ENCODE measurements around the gene ZBTB22.

ZBTB22 gene

DNA sequence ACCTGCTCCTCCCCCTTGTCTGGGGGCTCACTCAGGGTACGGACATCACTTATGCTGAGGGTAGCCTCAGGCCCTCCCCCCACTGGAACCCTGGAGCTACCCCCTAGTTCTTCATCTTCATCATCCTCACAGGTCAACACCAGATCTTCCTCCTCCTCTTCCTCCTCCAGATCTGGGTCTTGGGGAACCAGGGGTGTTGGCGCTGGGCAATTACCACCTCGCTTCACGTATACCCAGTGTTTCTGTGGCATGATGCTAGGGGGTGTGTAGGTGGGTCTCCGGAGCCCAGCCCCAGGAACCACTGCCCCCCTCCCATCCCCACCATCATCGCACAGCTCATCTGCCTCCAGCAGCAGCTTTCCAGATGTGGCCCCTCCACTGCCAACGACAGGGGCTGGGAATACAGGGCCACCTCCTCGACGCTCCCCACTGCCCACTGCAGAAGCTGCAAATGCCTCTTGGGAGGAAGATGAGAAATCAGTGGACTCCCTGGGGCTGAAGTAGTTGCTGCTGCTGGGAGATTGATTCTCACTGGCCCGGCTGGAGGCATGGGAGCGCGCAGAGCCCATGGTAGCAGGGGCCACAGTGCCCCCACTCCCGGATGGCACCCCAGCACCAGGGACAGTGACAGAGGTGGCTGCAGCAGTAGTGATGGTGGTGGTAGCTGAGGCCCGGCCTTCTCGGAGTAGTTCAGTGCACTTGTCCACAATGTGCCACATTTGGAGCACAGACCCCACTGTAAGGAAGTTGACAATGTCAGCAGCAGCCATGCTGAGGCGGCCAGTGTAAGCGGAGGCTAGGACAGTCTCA lies 1.5 kb downstream of the ZBTB22 start:
- H2AFZ ChIP-seq (ENCODE audit: low read depth, low read length, severe bottlenecking): no peak overlapping the region
- no peak overlapping the region for H3K27ac ChIP-seq (ENCODE audit: low read depth, low read length)
- no peak overlapping the region for H3K9ac ChIP-seq (ENCODE audit: low read length)
- H4K20me1 ChIP-seq (ENCODE audit: low read depth, low read length): no peaks in the 10 kb centered on the region
- no peak overlapping the region for H3K4me2 ChIP-seq (ENCODE audit: low read depth, low read length, poor library complexity, severe bottlenecking)
- H3K4me3 ChIP-seq (ENCODE audit: insufficient read depth, low read length, poor library complexity, severe bottlenecking): no peak overlapping the region
- no peaks in the 10 kb centered on the region for H3K9me2 ChIP-seq (replicated peaks; ENCODE audit: insufficient read depth, low read length)
- peaks cover 21% of the 10 kb centered on the region for H3K36me3 ChIP-seq (ENCODE audit: low read length)
- peaks cover 38% of the 10 kb centered on the region for H3K79me2 ChIP-seq (ENCODE audit: insufficient read depth, low read length)
- H3K27me3 ChIP-seq (ENCODE audit: low read length): no peaks in the 10 kb centered on the region
- H3F3A ChIP-seq (ENCODE audit: insufficient read depth): peaks cover 69% of the 10 kb centered on the region
- TF ChIP-seq EZH2phosphoT487 (conservative IDR thresholded peaks at IDR 0.05; ENCODE audit: low read length): no peak
- TF ChIP-seq, protein P1, sequence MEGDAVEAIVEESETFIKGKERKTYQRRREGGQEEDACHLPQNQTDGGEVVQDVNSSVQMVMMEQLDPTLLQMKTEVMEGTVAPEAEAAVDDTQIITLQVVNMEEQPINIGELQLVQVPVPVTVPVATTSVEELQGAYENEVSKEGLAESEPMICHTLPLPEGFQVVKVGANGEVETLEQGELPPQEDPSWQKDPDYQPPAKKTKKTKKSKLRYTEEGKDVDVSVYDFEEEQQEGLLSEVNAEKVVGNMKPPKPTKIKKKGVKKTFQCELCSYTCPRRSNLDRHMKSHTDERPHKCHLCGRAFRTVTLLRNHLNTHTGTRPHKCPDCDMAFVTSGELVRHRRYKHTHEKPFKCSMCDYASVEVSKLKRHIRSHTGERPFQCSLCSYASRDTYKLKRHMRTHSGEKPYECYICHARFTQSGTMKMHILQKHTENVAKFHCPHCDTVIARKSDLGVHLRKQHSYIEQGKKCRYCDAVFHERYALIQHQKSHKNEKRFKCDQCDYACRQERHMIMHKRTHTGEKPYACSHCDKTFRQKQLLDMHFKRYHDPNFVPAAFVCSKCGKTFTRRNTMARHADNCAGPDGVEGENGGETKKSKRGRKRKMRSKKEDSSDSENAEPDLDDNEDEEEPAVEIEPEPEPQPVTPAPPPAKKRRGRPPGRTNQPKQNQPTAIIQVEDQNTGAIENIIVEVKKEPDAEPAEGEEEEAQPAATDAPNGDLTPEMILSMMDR (IDR thresholded peaks at IDR 0.05; ENCODE audit: insufficient read depth, low read length, poor library complexity, severe bottlenecking): no peak
- H3K9me3 ChIP-seq (ENCODE audit: insufficient read depth, low read length): no peaks in the 10 kb centered on the region

- H3K27ac ChIP-seq (ENCODE audit: low read depth, low read length): peak overlapping the region; percentile 94
- H3K9me3 ChIP-seq (ENCODE audit: insufficient read depth, low read length): no peaks in the 10 kb centered on the region
- peak overlapping the region; percentile 12 for H2AFZ ChIP-seq (ENCODE audit: low read depth, low read length, severe bottlenecking)
- no peaks in the 10 kb centered on the region for H3K27me3 ChIP-seq (ENCODE audit: low read length)
- H3K4me2 ChIP-seq (ENCODE audit: low read depth, low read length, poor library complexity, severe bottlenecking): peak overlapping the region; percentile 97
- no peaks in the 10 kb centered on the region for H4K20me1 ChIP-seq (ENCODE audit: low read depth, low read length)
- TF ChIP-seq EZH2phosphoT487 (conservative IDR thresholded peaks at IDR 0.05; ENCODE audit: low read length): no peak
- TF ChIP-seq, protein P1 (IDR thresholded peaks at IDR 0.05; ENCODE audit: insufficient read depth, low read length, poor library complexity, severe bottlenecking): no peak
- no peaks in the 10 kb centered on the region for H3K9me2 ChIP-seq (replicated peaks; ENCODE audit: insufficient read depth, low read length)
- peaks cover 66% of the 10 kb centered on the region for H3F3A ChIP-seq (ENCODE audit: insufficient read depth)
- peaks cover 36% of the 10 kb centered on the region for H3K79me2 ChIP-seq (ENCODE audit: insufficient read depth, low read length)
- H3K36me3 ChIP-seq (ENCODE audit: low read length): peaks cover 17% of the 10 kb centered on the region
- peak overlapping the region; percentile 89 for H3K9ac ChIP-seq (ENCODE audit: low read length)
- peak overlapping the region; percentile 95 for H3K4me3 ChIP-seq (ENCODE audit: insufficient read depth, low read length, poor library complexity, severe bottlenecking)
These were observed 2.4 kb downstream of the ZBTB22 start for GRCh38 chr6:33314943-33315792.

GRCh38 chr6:33314515-33314942 lies 3.0 kb downstream of the ZBTB22 start:
- H3K9me3 ChIP-seq (ENCODE audit: insufficient read depth, low read length): no peaks in the 10 kb centered on the region
- H3K27me3 ChIP-seq (ENCODE audit: low read length): no peaks in the 10 kb centered on the region
- peaks cover 12% of the 10 kb centered on the region for H3K36me3 ChIP-seq (ENCODE audit: low read length)
- H3F3A ChIP-seq (ENCODE audit: insufficient read depth): peaks cover 60% of the 10 kb centered on the region
- TF ChIP-seq, protein P1 (IDR thresholded peaks at IDR 0.05; ENCODE audit: insufficient read depth, low read length, poor library complexity, severe bottlenecking): no peak
- no peak for TF ChIP-seq EZH2phosphoT487 (conservative IDR thresholded peaks at IDR 0.05; ENCODE audit: low read length)
- H3K9me2 ChIP-seq (replicated peaks; ENCODE audit: insufficient read depth, low read length): no peaks in the 10 kb centered on the region
- H3K79me2 ChIP-seq (ENCODE audit: insufficient read depth, low read length): peaks cover 34% of the 10 kb centered on the region
- H3K4me2 ChIP-seq (ENCODE audit: low read depth, low read length, poor library complexity, severe bottlenecking): peak overlapping the region; percentile 97
- H3K27ac ChIP-seq (ENCODE audit: low read depth, low read length): peak overlapping the region; percentile 94
- H3K9ac ChIP-seq (ENCODE audit: low read length): peak overlapping the region; percentile 89
- peak overlapping the region; percentile 12 for H2AFZ ChIP-seq (ENCODE audit: low read depth, low read length, severe bottlenecking)
- H4K20me1 ChIP-seq (ENCODE audit: low read depth, low read length): no peaks in the 10 kb centered on the region
- peak overlapping the region; percentile 95 for H3K4me3 ChIP-seq (ENCODE audit: insufficient read depth, low read length, poor library complexity, severe bottlenecking)

Data from SU-DHL-6 (cell line).